Suppressor macrophage treated with lipopolysaccharide for 1 hour (primary cell): ENCODE measurements around the gene RPS6KL1.

Experiments
- DNase-seq, 3 donors: peaks; one replicate each; pipeline ENCODE4 v3.0.0-alpha.2; 2020 to 2022

RPS6KL1 gene

GRCh38 chr14:74922752-74923401 lies at the start of gene RPS6KL1:
Gene RPS6KL1, minus strand, starts transcription at chr14:74923260. Its CDS starts 1,719 bp downstream, at chr14:74921541.
- peak; percentile 74 to 90 (median 83) for DNase-seq

- no peak for DNase-seq
Measured at GRCh38 chr14:74968811-74969210, 45.8 kb upstream of the RPS6KL1 start.

GRCh38 chr14:74965486-74966153 lies 42.6 kb upstream of the RPS6KL1 start:
- DNase-seq: no peak

GRCh38 chr14:74964787-74965485 lies 41.9 kb upstream of the RPS6KL1 start:
- DNase-seq: no peak

- DNase-seq: no peak
Measured at GRCh38 chr14:74963705-74964271, 40.7 kb upstream of the RPS6KL1 start.

- peak; percentile 34 to 50 (median 41) for DNase-seq
Measured at GRCh38 chr14:74963178-74963704, 40.2 kb upstream of the RPS6KL1 start.

GRCh38 chr14:74962493-74962892 lies 39.4 kb upstream of the RPS6KL1 start:
- peak; percentile 65 to 76 (median 66) for DNase-seq

GRCh38 chr14:74962046-74962445 lies 39.0 kb upstream of the RPS6KL1 start:
- peak; percentile 26 to 39 (median 27) for DNase-seq

GRCh38 chr14:74961238-74961911 lies 38.3 kb upstream of the RPS6KL1 start:
- no peak for DNase-seq

GRCh38 chr14:74960736-74961135 lies 37.7 kb upstream of the RPS6KL1 start:
- DNase-seq: no peak

- DNase-seq: peak in 2 of 3 donors; percentile 29 to 36
Measured at GRCh38 chr14:74959596-74960180, 36.6 kb upstream of the RPS6KL1 start.

GRCh38 chr14:74956280-74957072 lies 33.4 kb upstream of the RPS6KL1 start:
- no peak for DNase-seq

- no peak for DNase-seq
Measured at GRCh38 chr14:74956027-74956279, 32.9 kb upstream of the RPS6KL1 start.

- peak; percentile 68 to 88 (median 76) for DNase-seq
Measured at GRCh38 chr14:74955229-74956026, 32.4 kb upstream of the RPS6KL1 start, which contains the start of gene PGF. Gene PGF, minus strand, starts transcription at chr14:74955597. Its CDS starts 355 bp downstream, at chr14:74955242.

- no peak for DNase-seq
Measured at GRCh38 chr14:74954947-74955228, 31.8 kb upstream of the RPS6KL1 start.

GRCh38 chr14:74954232-74954946 lies 31.3 kb upstream of the RPS6KL1 start:
- no peak for DNase-seq

GRCh38 chr14:74953686-74954085 lies 30.6 kb upstream of the RPS6KL1 start:
- no peak for DNase-seq

GRCh38 chr14:74952697-74953484 lies 29.8 kb upstream of the RPS6KL1 start:
- no peak for DNase-seq

GRCh38 chr14:74952180-74952665 lies 29.2 kb upstream of the RPS6KL1 start:
- DNase-seq: no peak
